ENCODE results near the gene GADL1.

DNA sequence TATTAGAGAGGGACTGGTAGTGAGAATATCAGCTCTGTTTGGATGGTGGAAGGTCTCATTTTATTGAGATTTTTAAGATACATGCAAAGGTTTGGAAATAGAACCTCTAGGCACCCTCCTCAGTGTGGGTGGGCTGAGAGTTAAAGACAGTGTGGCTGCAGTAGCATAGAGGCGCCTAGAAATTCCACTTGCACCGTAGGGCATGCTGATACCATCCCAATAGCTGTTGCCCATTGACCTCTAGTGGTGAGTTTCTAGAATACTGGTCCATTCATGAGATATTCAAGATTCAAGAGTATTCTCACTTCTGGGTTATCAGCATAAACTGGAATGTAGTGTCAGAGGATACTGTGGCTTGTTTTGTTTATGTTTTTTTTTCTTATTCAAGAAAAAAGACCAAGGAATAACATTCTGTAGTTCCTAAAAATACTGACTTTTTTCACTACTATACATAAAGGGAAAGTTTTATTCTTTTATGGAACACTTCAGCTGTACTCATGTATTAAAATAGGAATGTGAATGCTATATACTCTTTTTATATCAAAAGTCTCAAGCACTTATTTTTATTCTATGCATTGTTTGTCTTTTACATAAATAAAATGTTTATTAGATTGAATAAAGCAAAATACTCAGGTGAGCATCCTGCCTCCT, 200.9 kb downstream of the GADL1 start:
- TF ChIP-seq EZH2 (IDR thresholded peaks at IDR 0.05; ENCODE audit: insufficient read depth, poor library complexity, severe bottlenecking), result no peak
- no peak for TF ChIP-seq EZH2phosphoT487 (IDR thresholded peaks at IDR 0.05; ENCODE audit: insufficient read depth, low read depth)
